Measurements from ENCODE around the gene WFDC13. TPM values are rescaled to one million over a fixed set of nuclear protein-coding genes. Genes with fewer than 3 reads are reported as not detected.

Gene WFDC13
- total RNA-seq, 1 donor from 2014 or later, result not detected

GRCh38 chr20:45751721-45752120 is 49.9 kb downstream of the WFDC13 start:
- peaks cover 12% of the 10 kb centered on the region for H3K9me3 Mint-ChIP-seq
- no peak overlapping the region for H3K4me3 Mint-ChIP-seq
- no peak overlapping the region for H3K27ac Mint-ChIP-seq
- no peaks in the 10 kb centered on the region for H3K4me1 Mint-ChIP-seq
- H3K36me3 Mint-ChIP-seq, result no peaks in the 10 kb centered on the region
- no peak for TF ChIP-seq CTCF (IDR thresholded peaks at IDR 0.05; ENCODE audit: unreplicated experiment)
- DNase-seq (ENCODE audit: low spot score in 2 of 2, unreplicated experiment in 2 of 2), result no peak
- H3K27me3 Mint-ChIP-seq (ENCODE audit: low read depth), result peaks cover 16% of the 10 kb centered on the region

GRCh38 chr20:45752746-45753145 is 50.9 kb downstream of the WFDC13 start:
- H3K27ac Mint-ChIP-seq, result no peak overlapping the region
- no peaks in the 10 kb centered on the region for H3K36me3 Mint-ChIP-seq
- no peak for DNase-seq (ENCODE audit: low spot score in 2 of 2, unreplicated experiment in 2 of 2)
- no peak overlapping the region for H3K4me3 Mint-ChIP-seq
- H3K9me3 Mint-ChIP-seq, result peaks cover 12% of the 10 kb centered on the region
- no peak for TF ChIP-seq CTCF (IDR thresholded peaks at IDR 0.05; ENCODE audit: unreplicated experiment)
- peaks cover 16% of the 10 kb centered on the region for H3K27me3 Mint-ChIP-seq (ENCODE audit: low read depth)
- H3K4me1 Mint-ChIP-seq, result no peaks in the 10 kb centered on the region

GRCh38 chr20:45758096-45758495 is 56.3 kb downstream of the WFDC13 start:
- H3K27me3 Mint-ChIP-seq (ENCODE audit: low read depth), result no peaks in the 10 kb centered on the region
- H3K27ac Mint-ChIP-seq, result no peak overlapping the region
- H3K9me3 Mint-ChIP-seq, result peaks cover 15% of the 10 kb centered on the region
- H3K36me3 Mint-ChIP-seq, result no peaks in the 10 kb centered on the region
- no peak for DNase-seq (ENCODE audit: low spot score in 2 of 2, unreplicated experiment in 2 of 2)
- TF ChIP-seq CTCF (IDR thresholded peaks at IDR 0.05; ENCODE audit: unreplicated experiment), result no peak
- H3K4me3 Mint-ChIP-seq, result no peak overlapping the region
- H3K4me1 Mint-ChIP-seq, result no peaks in the 10 kb centered on the region

Small RNAs within 50 kb of the gene (microRNA-seq; reads per million reads assigned to microRNA genes)
- 1.5 reads per million for gene MIR3617

Other genes starting within 250 kb of the WFDC13 start
- 57.8 to 61.9 TPM (median 61.3 TPM) in 3 replicates for gene WFDC2, start 232.3 kb upstream of the WFDC13 start, total RNA-seq
- not detected in 3 replicates for gene SPINT3, start 186.4 kb upstream of the WFDC13 start, total RNA-seq
- gene WFDC6, start 162.6 kb upstream of the WFDC13 start, total RNA-seq, result not detected in 3 replicates
- gene EPPIN, start 154.6 kb upstream of the WFDC13 start, total RNA-seq, result not detected in 3 replicates
- gene WFDC8, start 122.8 kb upstream of the WFDC13 start, total RNA-seq, result not detected in 3 replicates
- not detected in 3 replicates for gene WFDC10A, start 72.3 kb upstream of the WFDC13 start, total RNA-seq
- not detected in 3 replicates for gene WFDC9, start 70.8 kb upstream of the WFDC13 start, total RNA-seq
- not detected in 3 replicates for gene WFDC11, start 31.8 kb upstream of the WFDC13 start, total RNA-seq
- gene WFDC10B, start 3.0 kb downstream of the WFDC13 start, total RNA-seq, result not detected in 3 replicates
- not detected in 3 replicates for gene SPINT4, start 20.3 kb downstream of the WFDC13 start, total RNA-seq
- 0.45 TPM in 1 of 3 replicates, not detected in the others for gene WFDC3, start 89.8 kb downstream of the WFDC13 start, total RNA-seq
- 25.9 to 28.9 TPM (median 26.5 TPM) in 3 replicates for gene DNTTIP1, start 89.9 kb downstream of the WFDC13 start, total RNA-seq
- gene UBE2C, start 110.6 kb downstream of the WFDC13 start, total RNA-seq, result 48.1 to 50.2 TPM (median 48.3 TPM) in 3 replicates
- 0.54 to 0.79 TPM in 2 of 3 replicates, not detected in the other for gene TNNC2, start 125.3 kb downstream of the WFDC13 start, total RNA-seq
- gene SNX21, start 131.8 kb downstream of the WFDC13 start, total RNA-seq, result 15.8 to 21.0 TPM (median 17.3 TPM) in 3 replicates
- 19.8 to 20.9 TPM (median 20.6 TPM) in 3 replicates for gene ACOT8, start 155.4 kb downstream of the WFDC13 start, total RNA-seq
- 3.7 to 4.6 TPM (median 4.4 TPM) in 3 replicates for gene ZSWIM3, start 155.6 kb downstream of the WFDC13 start, total RNA-seq
- 12.0 to 12.8 TPM (median 12.6 TPM) in 3 replicates for gene ZSWIM1, start 179.2 kb downstream of the WFDC13 start, total RNA-seq
- 3.2 to 4.0 TPM (median 3.4 TPM) in 3 replicates for gene SPATA25, start 185.6 kb downstream of the WFDC13 start, total RNA-seq
- 7.2 to 8.3 TPM (median 8.1 TPM) in 3 replicates for gene NEURL2, start 189.2 kb downstream of the WFDC13 start, total RNA-seq
- gene CTSA, start 189.3 kb downstream of the WFDC13 start, total RNA-seq, result 74.4 to 86.7 TPM (median 78.8 TPM) in 3 replicates
- gene PLTP, start 210.1 kb downstream of the WFDC13 start, total RNA-seq, result 54.6 to 58.1 TPM (median 55.5 TPM) in 3 replicates
- 43.7 to 45.2 TPM (median 44.4 TPM) in 3 replicates for gene PCIF1, start 232.6 kb downstream of the WFDC13 start, total RNA-seq

All from mesothelial cell of epicardium (in vitro differentiated cells).